ENCODE results near the gene TMOD1.

DNA sequence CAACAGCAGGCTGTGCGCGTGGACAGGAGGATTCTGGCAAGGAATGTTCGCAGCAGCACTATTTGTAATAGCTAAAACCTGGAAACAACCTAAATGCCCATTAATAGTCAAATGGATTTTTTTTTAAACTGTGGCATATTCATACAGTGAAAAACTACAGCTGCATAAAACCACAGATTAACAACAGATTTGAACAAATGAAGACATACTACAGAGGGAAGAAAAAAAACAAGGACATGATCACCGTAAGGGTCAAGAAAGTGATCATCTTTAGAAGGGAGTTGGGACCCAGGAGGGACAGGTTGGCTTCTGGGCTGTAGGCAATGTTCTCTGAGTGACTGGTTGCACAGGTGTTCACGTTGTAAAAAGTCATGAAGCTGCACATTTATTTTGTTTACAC, 1.2 kb upstream of the TMOD1 start:
- TF ChIP-seq, protein P1, sequence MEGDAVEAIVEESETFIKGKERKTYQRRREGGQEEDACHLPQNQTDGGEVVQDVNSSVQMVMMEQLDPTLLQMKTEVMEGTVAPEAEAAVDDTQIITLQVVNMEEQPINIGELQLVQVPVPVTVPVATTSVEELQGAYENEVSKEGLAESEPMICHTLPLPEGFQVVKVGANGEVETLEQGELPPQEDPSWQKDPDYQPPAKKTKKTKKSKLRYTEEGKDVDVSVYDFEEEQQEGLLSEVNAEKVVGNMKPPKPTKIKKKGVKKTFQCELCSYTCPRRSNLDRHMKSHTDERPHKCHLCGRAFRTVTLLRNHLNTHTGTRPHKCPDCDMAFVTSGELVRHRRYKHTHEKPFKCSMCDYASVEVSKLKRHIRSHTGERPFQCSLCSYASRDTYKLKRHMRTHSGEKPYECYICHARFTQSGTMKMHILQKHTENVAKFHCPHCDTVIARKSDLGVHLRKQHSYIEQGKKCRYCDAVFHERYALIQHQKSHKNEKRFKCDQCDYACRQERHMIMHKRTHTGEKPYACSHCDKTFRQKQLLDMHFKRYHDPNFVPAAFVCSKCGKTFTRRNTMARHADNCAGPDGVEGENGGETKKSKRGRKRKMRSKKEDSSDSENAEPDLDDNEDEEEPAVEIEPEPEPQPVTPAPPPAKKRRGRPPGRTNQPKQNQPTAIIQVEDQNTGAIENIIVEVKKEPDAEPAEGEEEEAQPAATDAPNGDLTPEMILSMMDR (IDR thresholded peaks at IDR 0.05): no peak
- no peak for TF ChIP-seq POLR2A (IDR thresholded peaks at IDR 0.05)
- no peak for TF ChIP-seq POLR2AphosphoS5 (IDR thresholded peaks at IDR 0.05; ENCODE audit: insufficient read depth in 1 of 2, low read depth in 1 of 2)

Data from vagina (tissue), 2 donors.